Occipital lobe (tissue), 2 donors: Measurements from ENCODE around the gene REELD1. TPM values are rescaled to one million over a fixed set of nuclear protein-coding genes. Genes with fewer than 3 reads are reported as not detected.

ENCODE experiments used
- DNase-seq: peaks from one replicate; lab custom pipeline; 2025; lab: John Stamatoyannopoulos, UW
- total RNA-seq: library from RNA; depleted of rRNA; stranded (reverse); fragments of >200 nt; gene quantifications from one replicate; pipeline ENCODE4 v1.2.3, GENCODE V29; 2014

The REELD1 gene
- total RNA-seq, result not detected

DNA sequence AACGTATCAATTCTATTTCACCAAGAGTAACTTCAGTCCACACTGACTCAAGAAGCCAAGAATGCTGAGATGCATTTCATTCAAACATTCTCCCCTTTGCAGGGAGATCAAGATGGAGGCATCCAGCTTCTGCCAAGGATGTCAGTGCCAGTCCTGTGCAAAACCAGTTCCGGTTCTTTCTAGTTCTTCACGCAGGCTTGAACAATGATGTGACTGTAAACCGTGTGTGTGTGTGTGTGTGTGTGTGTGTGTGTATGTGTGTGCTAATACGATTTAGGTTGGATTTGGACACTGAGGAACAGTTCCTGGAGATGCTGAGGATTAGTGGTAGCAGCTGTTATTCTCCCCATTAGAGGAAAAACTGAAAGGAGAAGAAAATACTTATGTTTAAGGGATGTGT lies at the start of gene REELD1:
REELD1 (plus strand) TSS at position 301 of the 400 bp plus-strand sequence. CDS start 2,415 bp downstream, outside the sequence.
- DNase-seq, result no peak

DNA sequence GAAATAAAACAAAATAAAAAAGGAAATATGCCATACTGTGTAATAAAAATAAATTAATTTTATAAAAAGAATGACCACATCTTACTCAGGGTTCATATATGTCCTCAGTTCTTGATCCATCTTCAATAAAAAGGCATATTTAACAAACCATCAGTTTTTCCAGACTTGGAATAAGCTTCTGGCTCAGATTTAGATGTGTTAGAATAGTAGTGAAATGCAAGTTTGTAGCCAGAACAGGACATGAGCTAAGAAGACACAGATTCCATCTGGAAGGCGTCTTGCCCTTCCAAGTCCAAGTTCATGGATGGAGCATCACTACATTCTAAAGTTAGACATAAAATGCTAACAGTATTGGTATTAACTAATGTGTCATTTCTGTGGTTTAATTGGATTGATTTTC lies 49.1 kb upstream of the REELD1 start:
- DNase-seq, result no peak

DNA sequence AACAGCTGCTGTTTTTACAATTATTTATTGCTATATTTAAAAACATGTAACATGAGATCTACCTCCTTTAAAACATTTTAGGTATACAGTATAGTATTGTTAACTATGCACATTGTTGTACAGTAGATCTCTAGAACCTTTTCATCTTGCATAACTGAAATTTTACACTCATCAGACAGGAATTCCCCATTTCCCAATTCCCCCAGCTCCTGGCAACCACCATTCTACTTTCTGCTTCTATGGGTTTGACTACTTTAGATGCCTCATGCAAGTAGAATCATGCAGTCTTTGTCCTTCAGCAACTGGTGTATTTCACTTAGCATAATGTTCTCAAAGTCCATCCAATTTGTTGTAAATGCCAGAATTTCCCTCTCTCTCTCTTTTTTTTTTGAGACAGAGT lies 48.5 kb upstream of the REELD1 start:
- DNase-seq, result no peak

DNA sequence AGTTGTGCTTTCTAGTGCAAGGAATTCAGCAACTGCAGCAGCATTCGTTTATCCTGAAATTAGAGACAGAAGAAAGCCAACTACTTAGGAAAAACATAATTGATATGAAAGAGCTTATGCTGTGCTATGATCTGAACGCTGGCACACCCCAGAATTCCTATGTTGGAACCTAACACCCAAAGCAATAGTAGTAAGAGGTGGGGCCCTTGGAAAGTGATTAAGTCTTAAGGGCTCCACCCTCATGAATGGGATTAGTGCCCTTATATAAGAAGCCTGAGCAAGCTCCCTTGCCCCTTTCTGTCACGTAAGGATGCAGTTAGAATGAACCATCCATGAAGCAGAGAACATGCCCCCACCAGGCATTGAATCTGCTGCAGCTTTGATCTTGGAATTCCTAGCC lies 44.2 kb upstream of the REELD1 start:
- DNase-seq, result no peak

DNA sequence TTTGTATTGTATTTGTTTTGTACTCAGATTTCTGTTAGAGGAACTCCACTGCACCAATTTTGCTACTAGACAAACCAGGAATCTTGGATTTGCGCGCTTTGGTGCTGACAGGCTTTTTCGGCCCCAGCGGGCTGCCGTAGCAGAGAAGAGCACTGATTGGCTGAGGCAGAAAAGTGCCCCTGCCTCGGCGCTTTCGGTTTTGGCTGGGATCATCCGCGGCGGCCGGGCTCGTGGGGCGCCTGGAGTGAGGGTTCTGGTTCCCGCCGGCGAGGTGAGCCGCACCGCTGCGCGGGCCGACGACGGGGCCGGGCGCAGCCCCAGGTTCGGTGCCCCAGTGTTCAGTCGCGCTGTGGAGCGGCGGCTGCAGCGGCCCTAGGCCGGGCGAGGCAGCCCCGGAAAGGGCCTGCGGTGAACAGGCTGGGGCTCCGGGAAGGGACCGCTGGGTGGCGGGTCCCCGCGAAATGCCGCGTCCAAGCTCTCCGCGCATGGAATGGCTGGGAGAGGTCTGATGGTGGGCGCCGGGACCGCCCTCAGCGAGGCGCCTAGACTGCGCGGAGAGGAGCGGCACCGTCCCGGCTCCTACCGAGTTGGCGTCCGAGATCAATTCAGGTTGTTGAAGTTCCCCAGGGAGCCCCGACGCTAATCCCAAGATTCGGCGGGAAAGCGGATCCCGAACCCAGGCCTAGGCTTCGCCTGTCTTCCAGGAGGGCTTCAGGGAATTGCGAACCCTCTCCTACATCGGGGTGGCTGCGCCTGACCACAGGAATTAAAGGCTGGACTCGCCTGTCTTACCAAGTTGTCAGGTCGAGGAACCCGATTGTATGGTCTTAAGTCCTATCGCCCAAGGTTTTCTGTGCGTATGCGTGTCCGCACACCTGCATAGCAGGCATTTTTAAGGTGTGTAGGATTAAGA lies 38.5 kb upstream of the REELD1 start, which contains the start of gene LSM6:
LSM6 (plus strand) TSS at position 178 of the 913 bp plus-strand sequence. CDS start 7,204 bp downstream, outside the sequence.
- DNase-seq, result peak; percentile 91

DNA sequence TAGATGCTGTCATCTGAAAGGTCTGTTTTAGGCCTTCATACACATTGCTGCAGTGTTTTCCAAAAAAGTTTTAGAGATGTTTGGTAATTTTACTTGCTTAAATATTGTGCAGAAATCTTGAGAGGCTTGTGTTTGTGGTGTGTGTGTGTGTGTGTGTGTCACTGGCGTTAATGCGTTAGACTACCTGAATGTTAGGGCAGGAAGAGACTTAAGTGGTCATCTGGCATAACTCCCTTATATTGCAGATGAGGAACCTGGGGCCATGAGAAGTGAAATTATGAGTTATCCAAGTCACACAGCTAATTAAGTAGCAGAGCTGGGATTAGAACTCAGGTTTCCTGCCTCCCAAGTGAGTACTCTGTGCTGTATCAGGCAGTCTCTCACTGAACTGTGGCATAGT lies 37.4 kb upstream of the REELD1 start:
- no peak for DNase-seq

DNA sequence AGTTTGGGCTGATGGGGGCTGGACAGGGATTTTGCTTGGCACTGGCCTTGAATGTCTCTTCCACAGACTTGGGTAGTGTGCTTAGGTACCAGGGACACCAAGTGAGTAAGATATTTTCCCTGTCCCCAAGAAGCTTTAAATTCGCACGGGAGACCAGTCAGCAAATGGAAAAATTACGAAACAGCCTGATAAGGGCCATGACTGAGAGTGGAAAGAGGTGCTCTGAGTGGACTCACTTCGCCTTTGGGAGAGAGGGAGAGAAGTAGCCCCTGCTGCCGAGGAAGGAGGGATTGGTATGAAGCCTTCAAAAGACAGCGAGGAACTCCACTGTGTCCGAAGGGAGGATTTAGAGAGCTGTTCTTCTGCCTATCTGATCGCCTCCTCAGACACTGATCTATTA lies 36.2 kb upstream of the REELD1 start:
- DNase-seq, result no peak

DNA sequence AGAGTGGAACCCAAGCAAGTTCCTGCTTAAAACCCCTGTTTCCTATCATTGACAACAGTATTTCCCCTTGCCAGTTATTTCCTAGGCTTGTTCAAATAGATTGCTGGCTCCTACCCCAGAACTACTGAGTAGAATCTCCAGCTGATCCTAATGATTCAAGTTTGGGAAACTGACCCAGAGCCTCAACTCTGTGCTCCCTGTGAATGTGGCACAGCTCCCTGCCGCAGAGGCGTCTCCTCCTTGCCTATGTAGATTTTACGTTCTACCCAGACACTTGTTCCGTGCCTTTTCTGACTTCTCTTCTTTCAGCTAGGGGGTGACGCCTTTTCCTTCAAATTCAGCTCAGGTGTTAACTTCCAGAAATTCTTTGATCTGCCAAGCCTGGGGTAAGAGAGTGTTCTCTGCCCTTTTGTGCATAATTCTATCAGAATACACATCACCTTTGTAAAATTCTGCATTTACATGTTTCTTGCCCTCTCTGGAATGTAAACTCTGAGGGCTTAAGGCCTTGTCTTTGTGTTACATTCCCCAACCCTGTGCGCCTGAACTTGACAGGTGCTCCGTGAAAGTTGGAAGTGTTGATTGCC lies 34.5 kb upstream of the REELD1 start:
- no peak for DNase-seq

DNA sequence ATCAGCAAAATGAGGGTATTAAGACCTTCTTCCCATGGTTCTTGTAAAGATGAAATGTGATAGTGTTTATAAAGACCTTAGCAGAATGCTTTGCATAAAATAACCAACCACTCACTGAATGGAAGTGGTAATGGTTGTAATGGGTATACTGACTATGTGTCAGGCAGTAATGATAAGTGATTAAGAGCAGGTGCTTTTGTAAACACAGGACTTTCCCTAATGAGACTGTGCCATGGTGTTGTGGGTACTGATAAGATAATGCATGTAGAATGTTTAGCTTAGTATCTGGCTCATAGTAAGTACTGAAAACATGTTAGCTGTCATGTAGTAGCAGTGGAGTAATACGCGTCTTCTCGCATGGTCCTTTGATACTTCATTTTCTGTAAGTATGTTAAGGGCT lies 31.9 kb upstream of the REELD1 start:
- no peak for DNase-seq

DNA sequence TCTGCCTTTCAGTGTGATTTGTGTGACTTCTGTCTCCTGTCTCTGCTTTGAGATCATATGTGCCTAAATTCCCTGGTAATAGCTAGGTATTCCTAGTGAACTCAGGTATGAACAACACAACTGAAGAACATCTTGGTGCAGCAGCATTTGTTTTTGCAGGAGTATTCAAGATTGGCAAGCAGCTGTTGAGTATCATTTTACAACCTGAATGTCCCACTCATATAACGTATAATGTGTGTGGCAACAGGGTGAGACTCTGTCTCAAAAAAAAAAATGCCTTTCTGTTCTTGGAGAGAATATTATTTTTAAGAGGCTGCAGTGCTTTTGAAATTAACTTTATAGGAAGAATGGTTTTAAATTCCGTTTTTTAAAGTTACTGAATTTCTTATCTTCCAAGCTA lies 31.1 kb upstream of the REELD1 start:
- DNase-seq, result no peak

DNA sequence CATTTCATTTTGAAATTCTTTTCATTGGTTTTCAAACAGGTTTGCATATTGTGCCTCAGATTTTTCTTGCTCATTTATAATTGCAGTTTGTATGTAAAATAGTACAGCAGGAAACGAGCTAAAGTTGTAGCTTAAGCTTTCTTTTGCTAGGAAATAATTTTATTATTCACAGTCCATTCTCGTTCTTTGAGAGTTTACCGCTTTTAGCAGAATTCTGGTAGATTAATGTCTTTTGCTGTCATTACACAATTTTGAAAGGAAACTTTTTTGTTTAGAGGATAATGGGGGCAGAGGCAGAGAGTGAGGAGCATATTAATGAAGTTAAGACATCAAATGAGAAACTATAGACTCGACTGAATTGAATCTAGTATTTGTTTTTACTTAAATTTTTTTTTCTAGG lies 28.3 kb upstream of the REELD1 start:
- no peak for DNase-seq

DNA sequence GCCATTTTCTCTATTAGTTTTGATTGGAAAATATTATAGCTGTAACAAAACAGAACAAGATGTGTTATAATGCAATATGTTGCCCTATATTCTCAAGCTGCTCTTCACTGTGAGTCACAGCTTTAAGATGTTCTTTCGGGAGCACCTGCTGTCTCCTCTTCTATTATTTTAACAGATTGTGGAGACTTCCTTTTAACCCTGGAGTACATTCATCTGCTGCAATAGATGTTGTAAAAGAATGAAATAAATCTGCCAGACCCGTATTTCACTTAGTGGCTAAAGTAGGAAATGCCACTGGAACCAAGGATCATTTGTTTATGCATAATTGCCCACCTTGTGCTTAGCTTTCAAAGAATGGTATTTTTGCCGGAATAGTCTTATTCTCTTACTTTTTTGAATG lies 27.7 kb upstream of the REELD1 start:
- DNase-seq, result no peak

DNA sequence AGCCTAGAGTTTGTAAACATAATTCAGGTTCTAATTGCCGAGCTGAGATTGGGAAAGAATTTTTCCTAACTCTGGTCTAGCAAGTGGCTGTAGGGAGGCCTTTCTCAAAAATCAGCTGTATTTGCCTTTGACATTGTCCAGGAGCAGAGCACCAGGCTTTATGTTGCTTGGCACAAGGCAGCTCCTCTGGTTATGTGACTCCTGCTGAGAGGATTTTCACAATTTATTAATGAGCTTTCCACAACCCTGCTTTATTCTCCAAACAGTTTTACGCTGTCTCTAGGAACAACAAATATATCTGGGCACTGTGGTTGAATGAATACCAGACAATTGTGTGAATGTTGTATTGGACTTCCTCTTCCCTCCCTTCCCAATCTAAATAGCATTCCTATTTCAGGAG lies 23.9 kb upstream of the REELD1 start:
- no peak for DNase-seq

DNA sequence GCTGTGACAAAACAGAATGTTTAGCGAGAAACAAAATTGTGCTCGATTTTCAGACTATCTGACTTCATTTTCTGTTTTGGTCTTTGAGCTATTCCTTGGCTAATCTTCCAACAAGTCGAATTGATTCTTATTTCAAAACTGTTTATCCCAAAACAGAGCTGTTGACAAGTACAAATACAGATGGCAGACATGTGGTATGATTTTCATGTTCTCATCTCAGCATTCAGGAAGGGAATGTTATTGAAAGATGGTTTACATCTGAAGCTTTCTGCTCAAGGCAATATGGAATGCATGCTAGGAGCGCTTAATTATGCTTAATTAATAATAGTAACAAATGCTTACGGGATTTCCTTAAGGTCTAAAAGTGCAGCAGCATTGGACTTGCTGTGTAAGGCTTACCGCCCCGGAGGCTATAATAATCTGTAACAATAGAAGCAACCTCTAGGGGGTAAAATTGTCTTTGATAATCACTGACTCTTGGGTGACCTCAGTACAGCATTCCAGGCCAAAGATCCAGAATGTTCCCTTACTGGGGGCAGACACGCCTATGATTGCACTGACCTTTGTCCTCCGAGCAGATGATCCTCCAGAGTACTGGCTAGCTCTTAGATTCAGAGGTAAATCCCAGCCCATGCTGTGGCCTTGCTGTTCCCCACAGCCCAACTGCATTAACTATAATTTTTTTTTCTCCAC lies 22.4 kb upstream of the REELD1 start:
- DNase-seq, result no peak

DNA sequence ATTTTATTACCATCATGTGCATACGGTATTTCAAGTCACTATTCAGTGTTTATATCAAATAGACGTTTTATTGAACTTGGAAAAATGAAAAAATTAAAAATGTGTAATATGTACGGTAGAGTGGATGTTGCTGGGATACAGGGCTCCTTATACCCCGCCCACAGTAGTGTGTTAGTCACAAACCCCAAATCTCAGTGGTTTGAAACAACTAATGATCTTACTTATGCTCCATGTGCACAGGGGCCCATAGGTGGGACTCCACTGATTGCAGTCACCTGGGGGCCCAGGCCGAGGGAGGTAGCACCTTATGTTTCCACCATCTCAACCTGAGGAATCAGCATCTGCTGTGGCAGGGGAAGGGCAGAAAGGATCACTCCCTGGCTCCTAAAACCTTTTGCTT lies 20.7 kb upstream of the REELD1 start:
- DNase-seq, result no peak

DNA sequence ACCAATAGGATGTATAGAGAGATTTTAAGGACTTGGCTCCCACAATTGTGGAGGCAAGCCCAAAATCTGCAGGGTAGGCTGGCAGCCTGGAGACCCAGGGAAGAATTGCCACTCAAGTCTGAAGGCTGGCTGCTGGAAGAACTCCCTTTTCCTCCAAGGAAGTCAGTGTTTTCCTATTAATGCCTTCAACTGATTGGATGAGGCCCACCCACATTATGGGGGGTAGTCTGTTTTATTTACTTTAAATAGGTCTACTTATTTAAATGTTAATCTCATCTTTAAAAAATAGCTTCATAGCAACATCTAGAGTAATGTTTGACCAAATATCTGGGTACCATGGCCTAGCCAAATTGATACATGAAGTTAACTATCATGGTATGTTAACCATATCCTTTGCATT lies 20.1 kb upstream of the REELD1 start:
- DNase-seq, result no peak

DNA sequence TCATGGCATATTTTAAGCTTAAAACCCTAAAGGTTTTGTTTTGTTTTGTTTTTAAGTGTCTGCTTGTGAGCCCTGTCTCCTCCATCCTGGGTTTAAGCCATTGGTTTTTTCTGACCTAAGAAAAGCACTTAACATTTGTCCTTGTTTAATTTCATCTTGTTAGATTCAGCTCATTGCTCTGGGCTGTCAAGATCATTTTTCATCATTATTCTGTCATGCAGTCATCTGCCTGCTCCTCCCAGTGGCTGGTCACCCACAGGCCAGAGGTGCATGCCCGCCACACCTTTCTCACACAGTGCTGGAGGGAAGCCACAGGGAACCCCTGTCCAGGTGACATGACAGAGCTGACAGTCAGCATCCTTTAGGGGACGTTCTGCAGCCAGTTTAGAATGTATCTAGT lies 11.7 kb upstream of the REELD1 start:
- DNase-seq, result no peak

DNA sequence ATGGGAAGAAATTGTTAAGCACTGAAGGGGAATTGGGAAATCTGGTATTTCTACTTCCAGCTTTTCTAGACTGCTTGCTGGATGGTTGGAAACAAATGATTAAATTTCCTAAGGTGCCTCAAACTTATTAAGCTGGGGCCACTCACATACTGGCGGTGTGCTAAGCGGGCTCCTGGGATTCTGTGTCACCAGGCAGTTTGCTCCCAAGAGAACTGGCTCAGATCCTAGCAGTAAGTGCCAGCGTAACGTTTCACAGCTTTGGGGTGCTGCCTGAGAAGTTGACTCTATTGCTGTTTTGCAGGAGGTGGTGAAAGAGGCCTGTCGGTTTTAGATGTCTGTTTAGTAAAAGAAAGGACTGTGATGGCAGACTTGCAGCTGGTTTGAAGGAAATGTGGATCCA lies 6.9 kb upstream of the REELD1 start:
- no peak for DNase-seq

DNA sequence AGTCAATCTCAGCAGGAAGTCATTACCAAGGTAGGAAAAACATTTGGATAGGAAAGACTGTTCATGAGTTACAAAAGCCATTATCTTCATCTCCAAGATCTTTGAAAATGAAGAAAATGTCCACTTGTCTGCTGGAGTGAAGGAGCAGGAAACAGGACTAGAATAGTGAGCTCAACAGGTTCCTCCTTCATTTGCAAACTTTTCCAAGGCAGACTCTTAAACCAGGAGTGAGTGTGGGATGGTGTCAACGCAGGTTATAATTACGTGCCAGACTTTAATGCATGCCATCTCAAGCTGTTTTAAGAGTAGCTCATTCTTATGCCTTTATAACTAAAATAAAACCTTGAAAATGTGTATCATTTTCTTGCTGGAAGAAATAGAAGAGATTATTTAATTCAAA lies 3.4 kb upstream of the REELD1 start:
- DNase-seq, result no peak

DNA sequence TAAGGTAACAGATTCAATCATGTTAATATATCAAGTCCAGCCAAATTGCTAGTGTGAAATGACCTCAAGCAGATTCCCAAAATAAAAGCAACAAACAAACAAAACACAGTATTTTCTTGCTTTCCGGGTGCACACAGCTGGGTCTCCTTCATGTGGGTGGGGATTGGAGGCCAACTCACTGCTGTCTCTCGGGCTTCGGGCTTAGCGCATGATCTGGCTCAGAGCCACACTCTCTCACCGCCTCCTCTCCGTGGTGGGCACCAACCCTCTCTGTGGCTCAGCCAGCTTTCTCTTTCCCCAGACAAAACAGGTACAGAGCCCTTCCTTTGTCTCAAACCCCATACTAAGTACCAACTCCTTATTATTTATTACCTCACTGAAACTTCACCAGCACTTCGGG lies 2.9 kb upstream of the REELD1 start:
- DNase-seq, result no peak

DNA sequence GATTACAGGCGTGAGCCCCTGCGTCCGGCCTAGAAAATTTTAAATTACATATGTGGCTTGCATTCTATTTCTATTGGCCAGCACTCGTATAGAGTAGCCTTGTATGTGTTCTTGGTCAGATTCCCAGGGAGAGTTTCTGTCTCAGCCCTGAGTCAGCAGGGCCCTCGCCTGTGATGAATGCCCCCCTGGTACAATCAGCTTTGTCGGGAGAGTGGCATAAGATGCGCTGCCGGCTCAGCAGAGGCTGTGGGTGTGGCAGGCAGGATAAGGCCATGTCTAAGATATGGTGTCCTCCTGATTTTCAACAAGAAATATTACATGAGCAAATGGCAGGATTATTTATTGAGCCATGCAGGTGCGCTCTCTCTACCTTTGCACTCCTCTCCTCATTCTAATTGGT lies 1.6 kb upstream of the REELD1 start:
- DNase-seq, result no peak

DNA sequence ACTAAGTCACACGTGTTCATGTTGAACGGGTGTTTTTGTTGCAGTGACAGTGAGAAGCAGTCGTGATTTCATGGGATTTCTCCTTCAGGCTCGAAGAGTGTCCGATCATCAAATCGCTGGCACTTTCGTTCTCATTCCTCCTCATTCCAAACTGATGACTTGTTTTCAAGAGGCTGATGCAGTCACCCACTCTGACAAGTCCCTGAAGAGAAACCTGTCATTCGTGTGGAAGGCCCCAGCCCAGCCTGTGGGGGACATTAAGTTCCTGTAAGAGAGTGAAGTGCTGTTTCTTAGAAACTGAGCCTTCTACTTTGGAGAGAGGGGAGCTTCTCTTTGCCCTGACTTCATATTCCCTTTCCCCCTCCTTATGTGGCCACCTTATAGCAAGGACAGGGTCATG lies 8.0 kb downstream of the REELD1 start:
- no peak for DNase-seq
